ENCODE results near the gene KCNN3. TPM values are rescaled to one million over a fixed set of nuclear protein-coding genes. Genes with fewer than 3 reads are reported as not detected.

KCNN3 gene
- total RNA-seq = 4.0 TPM

GRCh38 chr1:154870115-154870571, at the start of gene KCNN3:
Gene KCNN3 (minus strand): TSS chr1:154870281. CDS start chr1:154869964, 317 bp downstream.

Other genes starting within 250 kb of the KCNN3 start
- 17.9 TPM for gene PMVK, start 66.4 kb upstream of the KCNN3 start, total RNA-seq
- gene PBXIP1, start 85.8 kb upstream of the KCNN3 start, total RNA-seq = 118 TPM
- 20.3 TPM for gene PYGO2, start 91.5 kb upstream of the KCNN3 start, total RNA-seq
- 58.2 TPM for gene SHC1, start 100.5 kb upstream of the KCNN3 start, total RNA-seq
- 27.9 TPM for gene CKS1B, start 104.4 kb upstream of the KCNN3 start, total RNA-seq
- 21.3 TPM for gene FLAD1, start 113.1 kb upstream of the KCNN3 start, total RNA-seq
- 6.0 TPM for gene LENEP, start 123.3 kb upstream of the KCNN3 start, total RNA-seq
- gene ZBTB7B, start 132.5 kb upstream of the KCNN3 start, total RNA-seq = 14.0 TPM
- gene DCST2, start 163.5 kb upstream of the KCNN3 start, total RNA-seq = 0.49 TPM
- not detected for gene DCST1, start 163.5 kb upstream of the KCNN3 start, total RNA-seq
- gene ADAM15, start 181.0 kb upstream of the KCNN3 start, total RNA-seq = 49.4 TPM
- 2.9 TPM for gene EFNA4, start 193.5 kb upstream of the KCNN3 start, total RNA-seq
- gene EFNA3, start 208.6 kb upstream of the KCNN3 start, total RNA-seq = 5.8 TPM